Spleen (tissue), 7 donors: ENCODE measurements around the gene UNC5CL.
"Not testable (repeated sequence)": the region's sequence is repeated elsewhere in the genome, so short reads cannot be mapped to it uniquely, and the experiment has no call there.

Experiments
- CTCF ChIP-seq, 11 experiments: fragments of 200-600 bp in 7 of 11; fragments of 450-650 bp in 4 of 11; sonication (generic) in 4 of 11; IDR thresholded peaks in 8 of 11; conservative IDR thresholded peaks in 3 of 11; 1 replicate in 7 of 11; 2 replicates in 4 of 11; pipeline versions ENCODE4 v1.4.0 to v1.8.0; 2016 to 2021; ENCODE audit warnings: antibody characterized with exemption in 11 of 11, inconsistent platforms in 4 of 11, mild to moderate bottlenecking in 1 of 11
- POLR2AphosphoS5 ChIP-seq, 3 donors: sonication (generic); formaldehyde crosslinking; IDR thresholded peaks; one replicate each; pipeline ENCODE4 v1.5.1; 2017; ENCODE audit warnings: antibody characterized with exemption in 3 of 3
- donor health status: DM: no; HTN: no; CAD: no; lungs with moderate emphysema.
- donor health status: DM: no; HTN: no; CAD: no.
- donor health status: DM: no; HTN: no; CAD: no.

GRCh38 chr6:41015860-41016259, 23.2 kb downstream of the UNC5CL start:
- TF ChIP-seq CTCF (IDR thresholded peaks at IDR 0.05 in 8 of 11, conservative IDR thresholded peaks at IDR 0.05 in 3 of 11); POLR2AphosphoS5 (IDR thresholded peaks at IDR 0.05): not testable (repeated sequence)
